Testis (tissue), 2 donors: Measurements from ENCODE around the gene NRROS.

Experiments used
- CTCF ChIP-seq, 3 experiments: fragments of 450-650 bp in 2 of 3; fragments of 200-600 bp in 1 of 3; sonication (generic) in 1 of 3; IDR thresholded peaks; one replicate each; pipeline ENCODE4 v1.5.1; 2016 to 2019; ENCODE audit warnings: antibody characterized with exemption in 3 of 3, mild to moderate bottlenecking in 2 of 3, moderate library complexity in 1 of 3
- POLR2A ChIP-seq: fragments of 450-650 bp; IDR thresholded peaks from one replicate; pipeline ENCODE4 v1.6.1; 2017; ENCODE audit warnings: antibody characterized with exemption, mild to moderate bottlenecking, moderate library complexity

GRCh38 chr3:196629228-196629627 is 10.3 kb upstream of the NRROS start:
- TF ChIP-seq CTCF (IDR thresholded peaks at IDR 0.05): no peak
- no peak for TF ChIP-seq POLR2A
